ENCODE measurements around the gene ZBTB39. TPM values are rescaled to one million over a fixed set of nuclear protein-coding genes. Genes with fewer than 3 reads are reported as not detected.

The ZBTB39 gene
- total and polyA plus RNA-seq, 2 experiments from 2014 or later: 1.8 to 6.4 TPM

DNA sequence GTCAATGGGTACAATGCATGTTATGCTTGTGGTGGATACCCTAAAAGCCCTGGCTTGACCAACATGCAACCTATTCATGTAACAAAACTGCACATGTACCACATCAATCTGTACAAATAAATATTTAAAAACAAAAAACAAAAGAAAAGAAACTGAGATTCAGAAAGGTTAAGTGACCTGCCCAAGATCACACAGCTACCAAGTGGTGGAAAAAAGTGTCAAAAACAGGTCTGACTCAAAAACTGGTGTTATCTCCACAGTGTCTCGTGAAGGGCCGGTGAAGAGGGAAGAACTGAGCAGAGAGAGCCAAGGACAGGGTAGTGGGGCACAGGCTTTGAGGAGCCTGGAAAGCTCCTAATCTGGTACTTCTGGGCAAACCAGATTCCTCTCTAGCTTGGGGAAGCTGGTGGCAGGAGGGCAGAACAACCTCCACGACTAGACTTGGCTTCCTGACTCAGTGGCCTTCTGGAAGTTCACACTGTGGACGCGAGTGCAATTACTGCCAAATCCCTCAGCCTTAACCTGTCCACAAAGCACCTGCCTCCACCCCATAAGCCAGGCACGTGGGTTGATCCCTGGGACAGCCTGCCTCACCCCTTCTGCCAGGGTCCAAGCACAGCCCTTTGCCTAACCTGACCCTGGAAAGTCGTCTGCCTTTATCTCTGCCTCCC is 15.6 kb downstream of the ZBTB39 start:
- H3K4me2 ChIP-seq: no peak overlapping the region
- no peaks in the 10 kb centered on the region for H3K9me3 ChIP-seq (ENCODE audit: low read depth)
- no peaks in the 10 kb centered on the region for H3K79me2 ChIP-seq
- no peaks in the 10 kb centered on the region for H3K9me2 ChIP-seq (replicated peaks; ENCODE audit: insufficient read depth)
- H4K20me1 ChIP-seq (ENCODE audit: insufficient read depth, poor library complexity, severe bottlenecking): no peaks in the 10 kb centered on the region
- H3K27me3 ChIP-seq: no peaks in the 10 kb centered on the region
- 76% methylated on average over 6 of the region's 7 CpGs for WGBS (ENCODE audit: low lambda C conversion rate, missing lambda C conversion rate)
- H3K36me3 ChIP-seq (replicated peaks; ENCODE audit: insufficient read depth, low read depth): no peaks in the 10 kb centered on the region
- DNase-seq (ENCODE audit: low spot score): no peak
- no peak overlapping the region for H3K27ac ChIP-seq
- no peak overlapping the region for H3K4me3 ChIP-seq
- TF ChIP-seq EZH2 (IDR thresholded peaks at IDR 0.05; ENCODE audit: borderline replicate concordance) (no peak), EZH2phosphoT487 (IDR thresholded peaks at IDR 0.05; ENCODE audit: low read depth, severe bottlenecking, unreplicated experiment) (no peak)
- TF ChIP-seq, protein P1, sequence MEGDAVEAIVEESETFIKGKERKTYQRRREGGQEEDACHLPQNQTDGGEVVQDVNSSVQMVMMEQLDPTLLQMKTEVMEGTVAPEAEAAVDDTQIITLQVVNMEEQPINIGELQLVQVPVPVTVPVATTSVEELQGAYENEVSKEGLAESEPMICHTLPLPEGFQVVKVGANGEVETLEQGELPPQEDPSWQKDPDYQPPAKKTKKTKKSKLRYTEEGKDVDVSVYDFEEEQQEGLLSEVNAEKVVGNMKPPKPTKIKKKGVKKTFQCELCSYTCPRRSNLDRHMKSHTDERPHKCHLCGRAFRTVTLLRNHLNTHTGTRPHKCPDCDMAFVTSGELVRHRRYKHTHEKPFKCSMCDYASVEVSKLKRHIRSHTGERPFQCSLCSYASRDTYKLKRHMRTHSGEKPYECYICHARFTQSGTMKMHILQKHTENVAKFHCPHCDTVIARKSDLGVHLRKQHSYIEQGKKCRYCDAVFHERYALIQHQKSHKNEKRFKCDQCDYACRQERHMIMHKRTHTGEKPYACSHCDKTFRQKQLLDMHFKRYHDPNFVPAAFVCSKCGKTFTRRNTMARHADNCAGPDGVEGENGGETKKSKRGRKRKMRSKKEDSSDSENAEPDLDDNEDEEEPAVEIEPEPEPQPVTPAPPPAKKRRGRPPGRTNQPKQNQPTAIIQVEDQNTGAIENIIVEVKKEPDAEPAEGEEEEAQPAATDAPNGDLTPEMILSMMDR (IDR thresholded peaks at IDR 0.05; ENCODE audit: poor library complexity): no peak
- no peak overlapping the region for H2AFZ ChIP-seq
- H3K4me1 ChIP-seq (ENCODE audit: insufficient read depth): peaks cover 4% of the 10 kb centered on the region

DNA sequence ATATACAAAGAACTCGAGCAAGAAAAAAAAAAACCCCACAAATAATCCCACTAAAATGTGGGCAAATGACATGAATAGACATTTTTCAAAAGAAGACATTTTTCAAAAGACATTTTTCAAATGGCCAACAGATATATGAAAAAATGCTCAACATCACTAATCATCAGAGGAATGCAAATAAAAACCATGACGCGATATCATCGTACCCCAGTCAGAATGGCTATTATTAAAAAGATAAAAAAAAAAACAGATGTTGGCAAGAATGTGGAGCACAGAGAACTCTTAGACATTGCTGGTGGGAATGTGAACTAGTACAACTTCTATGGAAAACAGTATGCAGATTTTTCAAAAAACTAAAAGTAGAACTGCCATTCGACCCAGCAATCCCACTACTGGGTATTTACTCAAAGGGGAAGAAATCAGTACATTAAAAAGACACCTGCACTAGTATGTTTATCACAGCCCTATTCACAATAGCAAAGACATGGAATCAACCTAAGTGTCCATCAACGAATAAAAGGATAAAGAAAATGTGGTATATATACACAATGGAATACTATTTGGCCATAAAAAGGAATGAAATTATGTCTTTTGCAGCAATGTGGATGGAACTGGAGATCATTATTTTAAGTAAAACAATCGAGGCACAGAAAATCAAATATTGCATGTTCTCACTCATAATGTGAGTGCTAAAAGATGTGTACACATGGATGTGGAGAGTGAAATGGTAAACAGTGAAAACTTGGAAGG is 16.3 kb downstream of the ZBTB39 start:
- 83% methylated on average over 7 of the region's 7 CpGs for WGBS (ENCODE audit: low lambda C conversion rate, missing lambda C conversion rate)
- H3K4me2 ChIP-seq: no peak overlapping the region
- TF ChIP-seq, protein P1 (IDR thresholded peaks at IDR 0.05; ENCODE audit: poor library complexity): no peak
- TF ChIP-seq EZH2 (IDR thresholded peaks at IDR 0.05; ENCODE audit: borderline replicate concordance) (no peak), EZH2phosphoT487 (IDR thresholded peaks at IDR 0.05; ENCODE audit: low read depth, severe bottlenecking, unreplicated experiment) (no peak)

GRCh38 chr12:56988207-56988739 is 18.1 kb downstream of the ZBTB39 start:
- Histone ChIP-seq H3K4me1 (ENCODE audit: insufficient read depth) (peaks cover 4% of the 10 kb centered on the region), H3K9me2 (replicated peaks; ENCODE audit: insufficient read depth) (no peaks in the 10 kb centered on the region), H3K79me2 (no peaks in the 10 kb centered on the region), H3K4me2 (peak overlapping the region; percentile 28), H3K4me3 (no peak overlapping the region), H3K27ac (no peak overlapping the region), H3K27me3 (no peaks in the 10 kb centered on the region), H3K36me3 (replicated peaks; ENCODE audit: insufficient read depth, low read depth) (no peaks in the 10 kb centered on the region), H3K9me3 (ENCODE audit: low read depth) (no peaks in the 10 kb centered on the region), H4K20me1 (ENCODE audit: insufficient read depth, poor library complexity, severe bottlenecking) (no peaks in the 10 kb centered on the region), H2AFZ (no peak overlapping the region)
- 49% methylated on average over 5 of the region's 5 CpGs for WGBS (ENCODE audit: low lambda C conversion rate, missing lambda C conversion rate)
- TF ChIP-seq EZH2 (IDR thresholded peaks at IDR 0.05; ENCODE audit: borderline replicate concordance): no peak
- no peak for TF ChIP-seq EZH2phosphoT487 (IDR thresholded peaks at IDR 0.05; ENCODE audit: low read depth, severe bottlenecking, unreplicated experiment)
- TF ChIP-seq, protein P1 (IDR thresholded peaks at IDR 0.05; ENCODE audit: poor library complexity): no peak
- DNase-seq (ENCODE audit: low spot score): peak; percentile 63

More for the DNA sequence above, 16.3 kb downstream of the ZBTB39 start:
- Histone ChIP-seq H3K4me1 (ENCODE audit: insufficient read depth) (peaks cover 4% of the 10 kb centered on the region), H2AFZ (no peak overlapping the region), H3K9me2 (replicated peaks; ENCODE audit: insufficient read depth) (no peaks in the 10 kb centered on the region), H3K79me2 (no peaks in the 10 kb centered on the region), H3K27me3 (no peaks in the 10 kb centered on the region), H3K36me3 (replicated peaks; ENCODE audit: insufficient read depth, low read depth) (no peaks in the 10 kb centered on the region), H3K27ac (no peak overlapping the region), H3K9me3 (ENCODE audit: low read depth) (no peaks in the 10 kb centered on the region), H3K4me3 (no peak overlapping the region), H4K20me1 (ENCODE audit: insufficient read depth, poor library complexity, severe bottlenecking) (no peaks in the 10 kb centered on the region)
- DNase-seq (ENCODE audit: low spot score): no peak
